HEK293 (cell line): ENCODE results near the gene TLCD2.
"Not testable (repeated sequence)": the region's sequence is repeated elsewhere in the genome, so short reads cannot be mapped to it uniquely, and the experiment has no call there.

Experiments used
- CTCF ChIA-PET: fragments of 350-600 bp; formaldehyde crosslinking; extraction: SDS; loops from one replicate; lab custom pipeline; 2021; ENCODE audit warnings: antibody characterized with exemption; lab: Yijun Ruan, JAX
- POLR2A ChIA-PET: fragments of 300-600 bp; formaldehyde crosslinking; extraction: SDS; loops from one replicate; lab custom pipeline; 2020; ENCODE audit warnings: antibody characterized with exemption, inconsistent platforms; lab: Yijun Ruan, JAX
- H3K27ac ChIP-seq: fragments of 200-500 bp; sonication (Bioruptor generic); 2 replicates; pipeline ENCODE4 v1.5.1; 2014; ENCODE audit warnings: low read depth, low read length, control low read depth, inconsistent platforms; ENCODE audit errors: extremely low read depth
- H3K36me3 ChIP-seq, 2 experiments: fragments of 200-500 bp in 1 of 2; sonication (Bioruptor generic) in 1 of 2; 1 replicate in 1 of 2; 2 replicates in 1 of 2; pipeline ENCODE4 v1.5.1; 2014 to 2017; ENCODE audit warnings: inconsistent platforms in 2 of 2, low read length in 2 of 2; ENCODE audit not compliant: control insufficient read depth in 2 of 2, insufficient read depth in 1 of 2
- H3K4me1 ChIP-seq: fragments of 200-500 bp; sonication (Bioruptor generic); 2 replicates; pipeline ENCODE4 v1.5.1; 2014; ENCODE audit warnings: mild to moderate bottlenecking, low read length, inconsistent platforms; ENCODE audit not compliant: control insufficient read depth, insufficient read depth
- H3K4me3 ChIP-seq: 2 replicates; pipeline ENCODE4 v1.5.1; 2011; ENCODE audit warnings: low read depth, mild to moderate bottlenecking, control low read depth, low read length, moderate library complexity
- H3K9me3 ChIP-seq: fragments of 200-500 bp; sonication (Bioruptor generic); 2 replicates; pipeline ENCODE4 v1.5.1; 2014; ENCODE audit warnings: low read depth, low read length, inconsistent platforms; ENCODE audit not compliant: control insufficient read depth, insufficient read depth
- BCL11B ChIP-seq: fragments of 450-650 bp; formaldehyde crosslinking; IDR thresholded peaks from 2 replicates; pipeline ENCODE4 v1.5.1; 2016; ENCODE audit warnings: low read depth, missing biosample characterization, missing genetic modification characterization
- EGR2 ChIP-seq: fragments of 450-650 bp; formaldehyde crosslinking; IDR thresholded peaks from 2 replicates; pipeline ENCODE4 v1.5.1; 2016; ENCODE audit warnings: low read depth, missing biosample characterization, missing genetic modification characterization
- GFI1B ChIP-seq: fragments of 450-650 bp; formaldehyde crosslinking; IDR thresholded peaks from 2 replicates; pipeline ENCODE4 v1.5.1; 2016; ENCODE audit warnings: missing biosample characterization, missing genetic modification characterization
- ZBTB11 ChIP-seq: fragments of 450-650 bp; formaldehyde crosslinking; conservative IDR thresholded peaks from 2 replicates; pipeline ENCODE4 v1.5.1; 2016; ENCODE audit warnings: low read depth, missing biosample characterization, missing genetic modification characterization
- ZFP41 ChIP-seq: fragments of 450-650 bp; formaldehyde crosslinking; IDR thresholded peaks from 2 replicates; pipeline ENCODE4 v1.5.1; 2016; ENCODE audit warnings: missing biosample characterization, missing genetic modification characterization, borderline replicate concordance
- ZNF121 ChIP-seq: fragments of 450-650 bp; formaldehyde crosslinking; IDR thresholded peaks from 2 replicates; pipeline ENCODE4 v1.5.1; 2016; ENCODE audit warnings: missing biosample characterization, missing genetic modification characterization
- ZNF18 ChIP-seq: fragments of 450-650 bp; formaldehyde crosslinking; IDR thresholded peaks from 2 replicates; pipeline ENCODE4 v1.5.1; 2016; ENCODE audit warnings: missing biosample characterization, missing genetic modification characterization
- ZNF23 ChIP-seq: fragments of 450-650 bp; formaldehyde crosslinking; IDR thresholded peaks from 2 replicates; pipeline ENCODE4 v1.5.1; 2016; ENCODE audit warnings: missing biosample characterization, missing genetic modification characterization, borderline replicate concordance
- ZNF266 ChIP-seq: fragments of 450-650 bp; formaldehyde crosslinking; IDR thresholded peaks from 2 replicates; pipeline ENCODE4 v1.5.1; 2016; ENCODE audit warnings: missing biosample characterization, missing genetic modification characterization, low read depth
- ZNF311 ChIP-seq: fragments of 450-650 bp; formaldehyde crosslinking; IDR thresholded peaks from 2 replicates; pipeline ENCODE4 v1.5.1; 2017; ENCODE audit warnings: missing biosample characterization, missing genetic modification characterization, borderline replicate concordance
- ZNF341 ChIP-seq: fragments of 450-650 bp; formaldehyde crosslinking; IDR thresholded peaks from 2 replicates; pipeline ENCODE4; 2016; ENCODE audit warnings: low read depth, missing biosample characterization, missing genetic modification characterization
- ZNF600 ChIP-seq: fragments of 450-650 bp; formaldehyde crosslinking; IDR thresholded peaks from 2 replicates; pipeline ENCODE4 v1.5.1; 2016; ENCODE audit warnings: missing biosample characterization, missing genetic modification characterization
- ZNF677 ChIP-seq: fragments of 450-650 bp; IDR thresholded peaks from 2 replicates; pipeline ENCODE4 v1.5.0; 2018; ENCODE audit warnings: missing biosample characterization, mild to moderate bottlenecking, missing genetic modification characterization, moderate library complexity
- TF ChIP-seq, protein P1 (sequence below): fragments of 450-650 bp; IDR thresholded peaks from 2 replicates; pipeline ENCODE4 v1.5.1; 2018; ENCODE audit warnings: missing biosample characterization, missing genetic modification characterization

The TLCD2 gene

DNA sequence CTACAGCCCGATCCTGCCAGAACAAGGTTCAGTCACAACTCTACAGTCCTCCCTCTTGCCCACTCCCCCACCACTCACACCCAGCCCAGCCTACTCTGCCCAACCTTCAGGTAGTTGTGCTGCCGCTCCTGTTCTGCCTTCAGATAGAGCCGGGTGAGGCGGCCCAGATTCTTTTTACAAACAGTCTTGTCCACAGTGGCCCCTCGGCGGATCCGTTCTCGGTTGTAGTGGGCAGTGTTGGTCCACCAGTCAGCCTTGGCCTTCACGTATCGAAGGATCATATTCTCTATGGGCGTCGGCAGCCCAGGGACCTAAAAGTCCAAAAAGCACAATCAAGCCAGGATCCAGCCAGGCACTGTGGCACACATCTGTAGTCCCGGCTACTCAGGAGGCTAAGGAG is 33.8 kb downstream of the TLCD2 start (continued):
- TF ChIP-seq ZBTB11 (tag by site-specific recombination) (no peak), ZNF23 (no peak), ZFP41 (tag by site-specific recombination) (no peak), ZNF18 (tag by site-specific recombination) (no peak), ZNF341 (tag by site-specific recombination) (no peak), ZNF266 (tag by site-specific recombination) (no peak), ZNF311 (tag by site-specific recombination) (no peak), ZNF677 (tag by site-specific recombination) (no peak)
- TF ChIP-seq, protein P1, sequence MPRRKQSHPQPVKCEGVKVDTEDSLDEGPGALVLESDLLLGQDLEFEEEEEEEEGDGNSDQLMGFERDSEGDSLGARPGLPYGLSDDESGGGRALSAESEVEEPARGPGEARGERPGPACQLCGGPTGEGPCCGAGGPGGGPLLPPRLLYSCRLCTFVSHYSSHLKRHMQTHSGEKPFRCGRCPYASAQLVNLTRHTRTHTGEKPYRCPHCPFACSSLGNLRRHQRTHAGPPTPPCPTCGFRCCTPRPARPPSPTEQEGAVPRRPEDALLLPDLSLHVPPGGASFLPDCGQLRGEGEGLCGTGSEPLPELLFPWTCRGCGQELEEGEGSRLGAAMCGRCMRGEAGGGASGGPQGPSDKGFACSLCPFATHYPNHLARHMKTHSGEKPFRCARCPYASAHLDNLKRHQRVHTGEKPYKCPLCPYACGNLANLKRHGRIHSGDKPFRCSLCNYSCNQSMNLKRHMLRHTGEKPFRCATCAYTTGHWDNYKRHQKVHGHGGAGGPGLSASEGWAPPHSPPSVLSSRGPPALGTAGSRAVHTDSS (tag by site-specific recombination), result no peak

DNA sequence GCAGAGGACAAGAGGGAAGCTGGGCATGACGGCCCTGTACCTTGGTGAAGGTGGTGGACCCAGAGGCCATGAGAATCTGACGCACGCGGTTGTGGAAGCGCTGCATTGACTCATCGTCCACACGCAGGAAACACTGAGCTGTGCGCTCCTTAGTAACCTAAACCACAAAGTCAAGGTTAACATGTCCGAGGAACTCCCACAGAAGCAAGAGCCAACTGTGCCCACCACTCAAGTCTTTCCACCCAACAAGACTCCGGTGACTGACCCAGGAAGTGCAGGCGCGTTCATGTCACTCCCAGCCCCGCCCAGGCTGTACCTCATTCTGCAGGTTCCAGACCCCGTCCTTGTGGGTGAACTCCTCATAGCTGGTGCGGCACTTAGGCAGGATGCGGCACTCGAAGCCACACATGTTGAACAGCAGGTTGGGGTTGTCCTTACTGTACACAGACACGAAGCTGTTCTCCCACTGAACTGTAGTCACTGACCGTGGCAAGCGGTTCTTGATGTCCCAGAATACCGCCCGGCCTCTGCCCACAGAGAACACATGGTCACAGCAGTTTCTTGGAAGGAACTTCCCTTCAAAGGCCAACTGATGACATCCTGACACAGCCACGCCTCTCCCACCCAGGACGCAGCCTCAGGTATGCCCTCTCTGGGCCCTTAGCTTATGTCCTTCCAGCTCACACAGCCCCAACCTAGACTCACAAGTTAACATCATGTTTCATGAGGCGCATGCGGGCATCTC is 37.0 kb downstream of the TLCD2 start:
- Histone ChIP-seq H3K4me3 (no peak overlapping the region), H3K27ac (no peak overlapping the region), H3K4me1 (no peaks in the 10 kb centered on the region), H3K9me3 (no peaks in the 10 kb centered on the region), H3K36me3 (peaks cover 98 to 99% of the 10 kb centered on the region in 2 experiments)
- POLR2A ChIA-PET, result interaction anchor here (1.2 to 1.5 kb wide), 3 partner anchors 11 to 43 kb away, joined by 3 to 7 read pairs (median 7); partner anchors contain the start of gene RILP
- TF ChIP-seq ZNF600 (0 out of 2 replicates have a peak, but pooled peaks have one; percentile 59), EGR2 (no peak), BCL11B (tag by site-specific recombination) (no peak), GFI1B (tag by site-specific recombination) (no peak), ZNF266 (tag by site-specific recombination) (no peak)
- CTCF ChIA-PET, result interaction anchor here (0.6 to 1.9 kb wide), 3 partner anchors 11 to 43 kb away, joined by 3 to 6 read pairs (median 5); partner anchors contain the start of gene PRPF8

GRCh38 chr17:1663934-1664333 is 46.2 kb downstream of the TLCD2 start:
- not testable (repeated sequence) for H3K9me3 ChIP-seq, H3K4me3 ChIP-seq, H3K27ac ChIP-seq, H3K4me1 ChIP-seq
- ChIA-PET CTCF (interaction anchor here (1.7 kb wide), 1 partner anchor 15 kb away, joined by 5 read pairs; the partner anchor contains the start of gene RILP), POLR2A (interaction anchor here (1.2 to 1.3 kb wide), 2 partner anchors 17 to 20 kb away, joined by 3 read pairs; no protein-coding TSS in a partner anchor)
- TF ChIP-seq ZNF121 (tag by site-specific recombination), result peak; percentile 67
- peaks cover 98 to 99% of the 10 kb centered on the region in 2 experiments for H3K36me3 ChIP-seq
